Caco-2 (cell line): ENCODE data around the gene PTGR1. TPM values are rescaled to one million over a fixed set of nuclear protein-coding genes. Genes with fewer than 3 reads are reported as not detected.

Experiments used
- BruUV-seq: library from RNA; stranded (reverse); fragments of 400-500 nt; replicated peaks from 2 replicates; lab custom pipeline; 2021; lab: Mats Ljungman, UMichigan
- CTCF ChIA-PET: fragments of 300-600 bp; sonication (Branson Sonifier 250); formaldehyde crosslinking; loops from one replicate; lab custom pipeline; 2022; ENCODE audit warnings: antibody characterized with exemption; lab: Charles Lee
- POLR2A ChIA-PET: fragments of 300-600 bp; sonication (Branson Sonifier 250); formaldehyde crosslinking; loops from one replicate; lab custom pipeline; 2022; ENCODE audit warnings: antibody characterized with exemption; lab: Charles Lee
- DNase-seq, 2 experiments: peaks; one replicate each; pipeline versions ENCODE4 v3.0.0 to v3.0.0-alpha.2; 2020 to 2022
- H3K27me3 ChIP-seq: replicated peaks from 2 replicates; pipeline ENCODE4 v1.6.0; 2011; ENCODE audit warnings: low read length; ENCODE audit not compliant: control insufficient read depth, insufficient read depth
- H3K36me3 ChIP-seq: 2 replicates; pipeline ENCODE4 v1.5.1; 2011; ENCODE audit warnings: low read length; ENCODE audit not compliant: control insufficient read depth, insufficient read depth
- H3K4me1 ChIP-seq: fragments of 250-450 bp; sonication (Bioruptor Pico); 2 replicates; pipeline ENCODE4 v1.5.1; 2020; ENCODE audit warnings: mild to moderate bottlenecking
- H3K4me3 ChIP-seq: 2 replicates; pipeline ENCODE4 v1.5.1; 2011; ENCODE audit warnings: low read depth, mild to moderate bottlenecking, control low read depth, low read length
- H3K9me3 ChIP-seq: fragments of 250-450 bp; sonication (Bioruptor Pico); 2 replicates; pipeline ENCODE4 v1.5.1; 2020; ENCODE audit warnings: mild to moderate bottlenecking, moderate library complexity
- H3K27ac Mint-ChIP-seq: one replicate; pipeline ENCODE4 v1.8.0; 2022; ENCODE audit warnings: mixed read lengths; ENCODE audit not compliant: unreplicated experiment
- H3K27me3 Mint-ChIP-seq: one replicate; pipeline ENCODE4 v1.8.0; 2022; ENCODE audit warnings: mixed read lengths; ENCODE audit not compliant: insufficient read depth, unreplicated experiment
- H3K36me3 Mint-ChIP-seq: one replicate; pipeline ENCODE4 v1.8.0; 2022; ENCODE audit warnings: mild to moderate bottlenecking, mixed read lengths; ENCODE audit not compliant: insufficient read depth, unreplicated experiment
- H3K4me1 Mint-ChIP-seq: one replicate; pipeline ENCODE4 v1.8.0; 2022; ENCODE audit warnings: low read depth, mixed read lengths; ENCODE audit not compliant: unreplicated experiment
- H3K4me3 Mint-ChIP-seq: one replicate; pipeline ENCODE4 v1.8.0; 2022; ENCODE audit warnings: mild to moderate bottlenecking, moderate library complexity, mixed read lengths; ENCODE audit not compliant: unreplicated experiment
- H3K9me3 Mint-ChIP-seq: one replicate; pipeline ENCODE4 v1.8.0; 2022; ENCODE audit warnings: mixed read lengths; ENCODE audit not compliant: unreplicated experiment
- CTCF ChIP-seq, 2 experiments: fragments of 200-600 bp in 1 of 2; IDR thresholded peaks; 1 replicate in 1 of 2; 2 replicates in 1 of 2; pipeline versions ENCODE4 v1.5.1 to v1.8.0; 2011 to 2022; ENCODE audit warnings: antibody characterized with exemption in 1 of 2, control low read depth in 1 of 2, inconsistent platforms in 1 of 2, low read depth in 1 of 2, low read length in 1 of 2, mild to moderate bottlenecking in 1 of 2, moderate library complexity in 1 of 2; ENCODE audit not compliant: insufficient read depth in 1 of 2, severe bottlenecking in 1 of 2, unreplicated experiment in 1 of 2
- intact Hi-C: fragments of 100-400 bp; cut with micrococcal nuclease; formaldehyde crosslinking; loops from one replicate; pipeline ENCODE4 v1.10.0; 2022; ENCODE audit not compliant: unreplicated experiment
- total RNA-seq: library from RNA; stranded (reverse); gene quantifications from 2 replicates; pipeline ENCODE4 v1.2.3, GENCODE V29; 2022

Gene PTGR1
- total RNA-seq, 1 experiment from 2014 or later: 55.3 TPM

DNA sequence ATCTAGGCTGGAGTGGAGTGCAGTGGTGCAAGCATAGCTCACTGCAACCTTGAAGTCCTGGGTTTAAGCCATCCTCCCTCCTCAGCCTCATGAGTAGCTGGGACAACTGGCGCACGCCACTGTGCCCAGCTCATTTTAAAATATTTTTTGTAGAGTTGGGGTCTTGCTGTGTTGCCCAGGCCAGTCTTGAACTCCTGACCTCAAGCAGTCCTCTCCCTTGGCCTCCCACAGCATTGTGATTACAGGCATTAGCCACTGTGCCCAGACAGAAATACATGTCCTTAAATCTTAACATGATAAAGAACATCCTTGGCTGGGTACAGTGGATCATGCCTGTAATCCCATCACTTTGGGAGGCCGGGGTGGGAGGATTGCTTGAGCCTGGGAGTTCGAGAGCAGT is 67.7 kb downstream of the PTGR1 start:
- no peaks in the 10 kb centered on the region for H3K36me3 Mint-ChIP-seq
- no peak overlapping the region for H3K4me3 ChIP-seq
- H3K9me3 Mint-ChIP-seq: peaks cover 6% of the 10 kb centered on the region

DNA sequence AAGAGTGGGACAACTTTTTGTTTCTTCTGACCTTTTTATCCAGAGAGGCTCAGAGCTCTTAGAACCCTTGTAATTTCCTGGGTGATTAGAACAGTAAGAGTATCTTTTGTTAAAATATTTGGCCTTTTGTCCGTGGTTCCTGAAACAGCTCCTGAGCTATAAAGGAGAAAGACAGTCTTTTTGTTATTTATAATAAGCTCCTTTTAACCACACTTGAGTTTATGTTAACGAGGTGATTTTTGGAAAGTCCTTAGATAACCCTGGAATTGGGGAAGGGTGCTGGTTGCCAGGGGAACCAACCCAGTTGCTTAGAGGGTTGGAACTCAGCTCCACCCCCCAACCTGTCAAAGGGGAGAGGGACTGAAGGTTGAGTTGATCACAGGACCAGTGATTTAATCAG is 69.7 kb downstream of the PTGR1 start:
- Mint-ChIP-seq H3K9me3 (peaks cover 5% of the 10 kb centered on the region), H3K36me3 (no peaks in the 10 kb centered on the region), H3K27ac (no peak overlapping the region), H3K4me1 (no peaks in the 10 kb centered on the region), H3K4me3 (no peak overlapping the region), H3K27me3 (no peaks in the 10 kb centered on the region)
- POLR2A ChIA-PET: interaction anchor here (0.5 kb wide), 1 partner anchor 47 kb away, joined by 4 read pairs; no protein-coding TSS in a partner anchor
- CTCF ChIA-PET: no interaction called here
- H3K36me3 ChIP-seq: no peaks in the 10 kb centered on the region
- intact Hi-C loops: no loop called here
- H3K9me3 ChIP-seq: peaks cover 4% of the 10 kb centered on the region; the same call in 1 of the 2 replicates
- TF ChIP-seq CTCF (IDR thresholded peaks at IDR 0.05; ENCODE audit: insufficient read depth in 1 of 2, low read depth in 1 of 2, low read length in 1 of 2, severe bottlenecking in 1 of 2, unreplicated experiment in 1 of 2): no peak
- no peaks in the 10 kb centered on the region for H3K4me1 ChIP-seq
- no peak for DNase-seq
- H3K4me3 ChIP-seq: no peak overlapping the region
- BruUV-seq: no TSS peak
- H3K27me3 ChIP-seq: no peaks in the 10 kb centered on the region

More for the DNA sequence above, 67.7 kb downstream of the PTGR1 start:
- CTCF ChIA-PET: no interaction called here
- Mint-ChIP-seq H3K27ac (no peak overlapping the region), H3K27me3 (no peaks in the 10 kb centered on the region), H3K4me1 (no peaks in the 10 kb centered on the region), H3K4me3 (no peak overlapping the region)
- Histone ChIP-seq H3K9me3 (peaks cover 4% of the 10 kb centered on the region; the same call in 1 of the 2 replicates), H3K27me3 (no peaks in the 10 kb centered on the region), H3K4me1 (no peaks in the 10 kb centered on the region), H3K36me3 (no peaks in the 10 kb centered on the region)
- intact Hi-C loops: no loop called here
- no peak for DNase-seq
- POLR2A ChIA-PET: no interaction called here
- no TSS peak for BruUV-seq
- no peak for TF ChIP-seq CTCF (IDR thresholded peaks at IDR 0.05; ENCODE audit: insufficient read depth in 1 of 2, low read depth in 1 of 2, low read length in 1 of 2, severe bottlenecking in 1 of 2, unreplicated experiment in 1 of 2)

GRCh38 chr9:111527347-111527746 is 72.1 kb downstream of the PTGR1 start:
- H3K27ac Mint-ChIP-seq: no peak overlapping the region

More at GRCh38 chr9:111527347-111527746, 72.1 kb downstream of the PTGR1 start:
- Mint-ChIP-seq H3K9me3 (peaks cover 11% of the 10 kb centered on the region), H3K4me3 (no peak overlapping the region), H3K4me1 (no peaks in the 10 kb centered on the region), H3K36me3 (no peaks in the 10 kb centered on the region), H3K27me3 (no peaks in the 10 kb centered on the region)
- Histone ChIP-seq H3K4me3 (no peak overlapping the region), H3K4me1 (no peaks in the 10 kb centered on the region), H3K36me3 (no peaks in the 10 kb centered on the region), H3K9me3 (peaks cover 4% of the 10 kb centered on the region; the same call in 1 of the 2 replicates), H3K27me3 (no peaks in the 10 kb centered on the region)
- ChIA-PET POLR2A (no interaction called here), CTCF (no interaction called here)
- no peak for DNase-seq
- no peak for TF ChIP-seq CTCF (IDR thresholded peaks at IDR 0.05; ENCODE audit: insufficient read depth in 1 of 2, low read depth in 1 of 2, low read length in 1 of 2, severe bottlenecking in 1 of 2, unreplicated experiment in 1 of 2)
- intact Hi-C loops: no loop called here
- no TSS peak for BruUV-seq
